Esophagus squamous epithelium (tissue), 5 donors: ENCODE data around the gene GRID2. TPM values are rescaled to one million over a fixed set of nuclear protein-coding genes. Genes with fewer than 3 reads are reported as not detected.

ENCODE experiments used
- DNase-seq: peaks from one replicate; lab custom pipeline; 2025; lab: John Stamatoyannopoulos, UW
- H3K27ac ChIP-seq, 4 donors: fragments of 200-600 bp; sonication (generic); one replicate each; pipeline ENCODE4 v1.5.1; 2016 to 2019; ENCODE audit warnings: mild to moderate bottlenecking in 1 of 4
- H3K27me3 ChIP-seq, 4 donors: fragments of 200-600 bp; sonication (generic); 1 replicate in 3 of 4; 2 replicates in 1 of 4; pipeline versions ENCODE4 v1.5.1 to v1.6.0; 2017 to 2021; ENCODE audit warnings: antibody characterized with exemption in 1 of 4
- H3K36me3 ChIP-seq, 3 donors: fragments of 200-600 bp; sonication (generic); one replicate each; pipeline ENCODE4 v1.5.1; 2016 to 2019
- H3K4me1 ChIP-seq, 3 donors: fragments of 200-600 bp; sonication (generic); one replicate each; pipeline ENCODE4 v1.5.1; 2017 to 2019
- H3K4me3 ChIP-seq, 4 donors: fragments of 200-600 bp; sonication (generic); 1 replicate in 3 of 4; 2 replicates in 1 of 4; pipeline ENCODE4 v1.5.1; 2016 to 2019; ENCODE audit warnings: mild to moderate bottlenecking in 2 of 4, moderate library complexity in 1 of 4
- H3K9me3 ChIP-seq, 3 donors: fragments of 200-600 bp; sonication (generic); one replicate each; pipeline ENCODE4 v1.5.1; 2016 to 2019
- CTCF ChIP-seq, 6 experiments: fragments of 450-650 bp in 4 of 6; fragments of 200-600 bp in 2 of 6; sonication (generic) in 2 of 6; IDR thresholded peaks; one replicate each; pipeline ENCODE4 v1.5.1; 2016 to 2019; ENCODE audit warnings: antibody characterized with exemption in 6 of 6, mild to moderate bottlenecking in 4 of 6, moderate library complexity in 4 of 6
- POLR2A ChIP-seq, 4 donors: fragments of 450-650 bp; IDR thresholded peaks; one replicate each; pipeline ENCODE4 v1.6.1; 2017; ENCODE audit warnings: antibody characterized with exemption in 4 of 4, mild to moderate bottlenecking in 4 of 4, moderate library complexity in 3 of 4
- WGBS, 2 donors: methylation state at CpG; one replicate each; pipeline ENCODE4 v1.1.5; 2018; 5-methylcytosine and 5-hydroxymethylcytosine counted together
- intact Hi-C: fragments of 100-400 bp; cut with DNase I; formaldehyde crosslinking; loops from one replicate; pipeline ENCODE4 v1.15.0; 2022
- total RNA-seq, 4 donors: library from RNA; depleted of rRNA; stranded (reverse); fragments of >200 nt; gene quantifications; one replicate each; pipeline ENCODE4 v1.1.0, GENCODE V29; 2016
- donor health status: DM: yes; HTN: yes; CAD: no.

Gene GRID2
- total RNA-seq, 4 donors from 2014 or later = not detected

- Histone ChIP-seq H3K4me3 (no peak overlapping the region), H3K4me1 (no peaks in the 10 kb centered on the region), H3K27me3 (no peaks in the 10 kb centered on the region), H3K9me3 (no peaks in the 10 kb centered on the region), H3K27ac (no peak overlapping the region), H3K36me3 (no peaks in the 10 kb centered on the region)
- no peak for DNase-seq
- TF ChIP-seq POLR2A (IDR thresholded peaks at IDR 0.05) = no peak
- no peak for TF ChIP-seq CTCF (IDR thresholded peaks at IDR 0.05)
- intact Hi-C loops = no loop called here
These were observed 220.4 kb downstream of the GRID2 start for GRCh38 chr4:92524131-92524530.

GRCh38 chr4:92528541-92528940 is 224.8 kb downstream of the GRID2 start:
- intact Hi-C loops = no loop called here
- no peak overlapping the region for H3K27ac ChIP-seq
- no peaks in the 10 kb centered on the region for H3K27me3 ChIP-seq
- no peaks in the 10 kb centered on the region for H3K4me1 ChIP-seq
- no peak for DNase-seq
- no peaks in the 10 kb centered on the region for H3K36me3 ChIP-seq
- 36 to 40% methylated on average over 4 of the region's 4 CpGs for WGBS, 2 donors
- H3K4me3 ChIP-seq = no peak overlapping the region
- TF ChIP-seq POLR2A (IDR thresholded peaks at IDR 0.05) (no peak), CTCF (IDR thresholded peaks at IDR 0.05) (no peak)
- no peaks in the 10 kb centered on the region for H3K9me3 ChIP-seq

GRCh38 chr4:92529510-92529909 is 225.7 kb downstream of the GRID2 start:
- Histone ChIP-seq H3K4me3 (no peak overlapping the region), H3K27me3 (no peaks in the 10 kb centered on the region), H3K36me3 (no peaks in the 10 kb centered on the region), H3K4me1 (no peaks in the 10 kb centered on the region), H3K27ac (no peak overlapping the region), H3K9me3 (no peaks in the 10 kb centered on the region)
- TF ChIP-seq POLR2A (IDR thresholded peaks at IDR 0.05) (no peak), CTCF (IDR thresholded peaks at IDR 0.05) (no peak)
- 76 to 89% methylated on average over 2 of the region's 2 CpGs for WGBS, 2 donors
- intact Hi-C loops = no loop called here
- DNase-seq = no peak

GRCh38 chr4:92535599-92535998 is 231.8 kb downstream of the GRID2 start:
- Histone ChIP-seq H3K36me3 (no peaks in the 10 kb centered on the region), H3K4me1 (no peaks in the 10 kb centered on the region), H3K9me3 (peaks cover 0 to 5% (median 0%) of the 10 kb centered on the region in 3 donors), H3K27me3 (no peaks in the 10 kb centered on the region), H3K4me3 (no peak overlapping the region), H3K27ac (no peak overlapping the region)
- no peak for DNase-seq
- intact Hi-C loops = no loop called here
- WGBS, 2 donors = 89 to 90% methylated on average over 9 to 11 of the region's 12 CpGs
- TF ChIP-seq POLR2A (IDR thresholded peaks at IDR 0.05) (no peak), CTCF (IDR thresholded peaks at IDR 0.05) (no peak)

- Histone ChIP-seq H3K27ac (no peak overlapping the region), H3K4me1 (no peaks in the 10 kb centered on the region), H3K4me3 (no peak overlapping the region), H3K36me3 (no peaks in the 10 kb centered on the region), H3K9me3 (no peaks in the 10 kb centered on the region), H3K27me3 (no peaks in the 10 kb centered on the region)
- DNase-seq = no peak
- intact Hi-C loops = no loop called here
- 50 to 64% methylated on average over 1 of the region's 1 CpG for WGBS, 2 donors
- no peak for TF ChIP-seq POLR2A (IDR thresholded peaks at IDR 0.05)
- no peak for TF ChIP-seq CTCF (IDR thresholded peaks at IDR 0.05)
These were observed 247.8 kb downstream of the GRID2 start for GRCh38 chr4:92551616-92552015.
